Stimulated activated naive CD8-positive, alpha-beta T cell treated with anti-CD3 and anti-CD28 coated beads, Interleukin-15, Interleukin-2, amounts not matched to agents 100 ng/mL and 50 ng/mL, for 24 hours (primary cell): Measurements from ENCODE around the gene MACIR.

Experiments
- H3K27ac Mint-ChIP-seq: one replicate; pipeline ENCODE4 v1.8.0; 2021; ENCODE audit warnings: mild to moderate bottlenecking, mixed read lengths
- H3K27me3 Mint-ChIP-seq: one replicate; pipeline ENCODE4 v1.8.0; 2021; ENCODE audit warnings: mixed read lengths
- H3K36me3 Mint-ChIP-seq: one replicate; pipeline ENCODE4 v1.8.0; 2021; ENCODE audit warnings: low read depth, mixed read lengths
- H3K4me1 Mint-ChIP-seq: one replicate; pipeline ENCODE4 v1.8.0; 2021; ENCODE audit warnings: low read depth, mixed read lengths
- H3K4me3 Mint-ChIP-seq: one replicate; pipeline ENCODE4 v1.8.0; 2021; ENCODE audit warnings: mild to moderate bottlenecking, mixed read lengths
- H3K9me3 Mint-ChIP-seq: one replicate; pipeline ENCODE4 v1.8.0; 2021; ENCODE audit warnings: mixed read lengths

MACIR gene

DNA sequence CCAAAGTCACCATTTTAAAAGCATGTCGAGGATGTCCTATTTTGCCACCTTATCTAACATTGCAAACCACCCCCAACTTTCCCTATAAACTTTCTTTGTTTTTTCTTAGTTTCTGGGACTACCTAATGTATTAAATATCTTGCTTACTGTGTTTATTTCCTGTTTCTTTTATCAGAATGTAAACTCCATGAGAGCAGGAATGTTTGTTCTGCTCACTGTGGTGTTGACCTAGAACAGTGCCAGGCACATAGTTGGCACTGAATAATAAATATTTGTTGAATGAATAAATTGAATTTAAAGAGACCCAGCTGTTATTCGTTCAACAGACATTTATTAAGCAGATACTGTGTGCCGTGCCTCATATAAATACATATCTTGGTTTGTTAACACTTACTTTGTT, 35.2 kb downstream of the MACIR start:
- H3K36me3 Mint-ChIP-seq: no peaks in the 10 kb centered on the region
- H3K27ac Mint-ChIP-seq: no peak overlapping the region
- no peaks in the 10 kb centered on the region for H3K9me3 Mint-ChIP-seq
- no peaks in the 10 kb centered on the region for H3K4me1 Mint-ChIP-seq
- no peak overlapping the region for H3K4me3 Mint-ChIP-seq
- H3K27me3 Mint-ChIP-seq: no peaks in the 10 kb centered on the region

DNA sequence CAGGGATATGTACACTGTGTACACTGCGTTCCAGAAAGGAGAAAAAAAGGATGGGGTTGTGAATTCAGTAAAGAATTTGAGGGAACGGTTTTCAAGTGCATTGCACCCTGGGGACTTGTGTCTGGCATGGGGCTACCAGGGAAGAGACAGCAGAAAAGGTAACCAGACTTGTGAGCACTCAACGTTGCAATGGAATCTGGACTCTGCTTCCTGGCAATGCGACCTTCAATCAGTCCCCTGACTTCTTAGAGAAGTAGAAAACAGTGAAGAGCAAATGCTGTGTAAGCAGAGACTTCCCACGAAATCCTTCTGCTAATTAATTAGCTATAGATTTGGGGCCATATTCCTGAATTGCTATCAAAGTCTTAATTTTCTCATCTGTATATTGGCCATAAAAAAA, 36.3 kb downstream of the MACIR start:
- Mint-ChIP-seq H3K36me3 (no peaks in the 10 kb centered on the region), H3K9me3 (no peaks in the 10 kb centered on the region)

DNA sequence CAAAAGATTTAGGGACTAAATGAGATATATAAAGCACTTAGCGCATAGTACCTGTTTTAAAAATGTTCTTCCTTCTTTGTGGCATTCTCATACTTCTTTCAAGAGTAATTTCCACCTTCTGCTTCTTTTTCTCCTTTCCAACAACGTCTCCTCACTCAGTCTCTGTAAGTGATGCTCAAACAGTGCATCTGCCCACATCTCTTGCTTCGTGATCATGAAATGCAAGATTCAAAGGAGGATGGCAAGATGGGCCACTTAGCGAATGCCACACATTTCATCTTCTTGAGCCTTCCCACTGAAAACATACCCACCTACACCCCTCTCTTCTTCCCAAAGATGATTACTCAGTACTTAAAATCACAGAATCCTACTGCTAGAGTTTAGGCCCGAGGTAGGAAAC, 36.9 kb downstream of the MACIR start:
- H3K4me3 Mint-ChIP-seq: no peak overlapping the region
- H3K27ac Mint-ChIP-seq: no peak overlapping the region
- H3K27me3 Mint-ChIP-seq: peaks cover 7% of the 10 kb centered on the region
- H3K9me3 Mint-ChIP-seq: no peaks in the 10 kb centered on the region
- H3K4me1 Mint-ChIP-seq: no peaks in the 10 kb centered on the region
- no peaks in the 10 kb centered on the region for H3K36me3 Mint-ChIP-seq

More for the DNA sequence above, 36.3 kb downstream of the MACIR start:
- Mint-ChIP-seq H3K27me3 (peaks cover 3% of the 10 kb centered on the region), H3K27ac (no peak overlapping the region), H3K4me1 (no peaks in the 10 kb centered on the region), H3K4me3 (no peak overlapping the region)

GRCh38 chr5:103295871-103296270, 37.3 kb downstream of the MACIR start:
- Mint-ChIP-seq H3K36me3 (no peaks in the 10 kb centered on the region), H3K27ac (no peak overlapping the region), H3K27me3 (peaks cover 7% of the 10 kb centered on the region), H3K4me3 (no peak overlapping the region), H3K4me1 (no peaks in the 10 kb centered on the region), H3K9me3 (no peaks in the 10 kb centered on the region)

DNA sequence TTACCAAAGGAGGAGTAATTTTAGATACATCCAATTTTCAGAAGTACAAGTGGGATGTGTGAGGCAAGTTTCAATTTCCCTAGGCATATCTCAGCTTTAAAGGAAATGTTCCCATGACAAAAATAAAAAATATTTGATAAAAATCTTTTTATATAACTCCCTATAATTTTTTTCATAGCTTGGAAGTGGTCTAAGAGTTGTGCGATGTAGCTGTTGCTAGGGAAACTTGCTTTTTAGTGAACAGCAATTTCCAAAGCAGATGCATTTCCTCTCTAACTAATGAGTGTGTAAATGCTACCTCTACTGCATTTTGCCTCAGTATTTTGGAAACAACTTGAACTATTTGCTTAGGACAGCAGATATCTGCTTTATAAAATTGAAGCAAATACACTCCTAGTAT, 39.6 kb downstream of the MACIR start:
- Mint-ChIP-seq H3K9me3 (no peaks in the 10 kb centered on the region), H3K27me3 (peaks cover 7% of the 10 kb centered on the region), H3K4me1 (no peaks in the 10 kb centered on the region)

DNA sequence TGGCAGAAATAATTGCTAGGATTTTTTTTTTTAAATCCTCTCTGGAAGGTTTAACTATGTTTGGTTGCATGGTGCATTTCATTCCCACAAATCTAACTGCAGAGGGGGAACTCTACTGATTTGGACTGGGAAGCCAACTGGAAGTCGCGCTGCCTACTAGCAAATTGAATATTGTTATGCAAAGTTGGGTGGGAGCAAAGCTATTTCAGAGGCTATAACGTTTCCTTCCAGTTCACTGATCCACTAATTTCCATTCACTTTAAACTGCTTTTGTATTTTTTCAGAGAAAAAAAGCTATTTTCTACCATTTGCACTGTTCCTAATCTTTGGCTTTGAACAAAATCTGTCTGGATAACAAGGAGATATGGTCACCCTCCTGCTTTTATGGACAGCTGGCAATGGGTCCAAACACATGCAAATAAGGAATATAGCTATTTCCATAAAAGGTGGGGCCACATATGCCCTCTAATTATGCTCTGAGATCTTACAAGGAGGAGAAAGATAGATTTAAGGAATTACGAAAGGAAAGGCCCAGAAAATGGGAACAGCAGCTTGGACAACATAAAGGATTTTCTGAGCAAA, 40.1 kb downstream of the MACIR start:
- Mint-ChIP-seq H3K4me1 (no peaks in the 10 kb centered on the region), H3K4me3 (no peak overlapping the region), H3K9me3 (no peaks in the 10 kb centered on the region), H3K36me3 (no peaks in the 10 kb centered on the region), H3K27me3 (peaks cover 7% of the 10 kb centered on the region), H3K27ac (no peak overlapping the region)

More for the DNA sequence above, 39.6 kb downstream of the MACIR start:
- Mint-ChIP-seq H3K36me3 (no peaks in the 10 kb centered on the region), H3K27ac (no peak overlapping the region), H3K4me3 (no peak overlapping the region)

GRCh38 chr5:103305809-103306208, 47.2 kb downstream of the MACIR start:
- Mint-ChIP-seq H3K36me3 (no peaks in the 10 kb centered on the region), H3K27ac (no peak overlapping the region), H3K9me3 (no peaks in the 10 kb centered on the region), H3K4me3 (no peak overlapping the region), H3K27me3 (no peaks in the 10 kb centered on the region), H3K4me1 (no peaks in the 10 kb centered on the region)

DNA sequence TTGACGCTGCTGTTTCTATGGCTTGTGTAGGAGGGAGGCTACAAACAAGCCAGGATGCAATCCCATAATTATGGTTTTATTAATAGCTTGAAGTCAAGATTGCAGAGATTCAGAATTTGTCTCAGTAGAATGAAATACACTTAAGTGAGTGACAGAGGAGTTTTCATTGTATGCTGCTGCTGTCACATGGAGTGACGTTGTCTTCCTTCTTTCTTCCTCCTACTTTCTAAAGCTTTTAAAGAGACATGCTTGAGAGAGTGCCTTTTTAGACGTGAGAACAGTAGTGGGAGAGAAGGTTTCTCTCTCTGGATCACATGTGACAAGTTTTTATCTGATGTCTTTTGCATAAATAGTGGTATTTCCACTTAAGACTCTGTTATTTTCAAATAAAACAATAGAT, 48.9 kb downstream of the MACIR start:
- no peaks in the 10 kb centered on the region for H3K36me3 Mint-ChIP-seq
- H3K27ac Mint-ChIP-seq: no peak overlapping the region
- H3K4me1 Mint-ChIP-seq: no peaks in the 10 kb centered on the region
- H3K9me3 Mint-ChIP-seq: no peaks in the 10 kb centered on the region
- H3K27me3 Mint-ChIP-seq: peaks cover 9% of the 10 kb centered on the region
- no peak overlapping the region for H3K4me3 Mint-ChIP-seq

DNA sequence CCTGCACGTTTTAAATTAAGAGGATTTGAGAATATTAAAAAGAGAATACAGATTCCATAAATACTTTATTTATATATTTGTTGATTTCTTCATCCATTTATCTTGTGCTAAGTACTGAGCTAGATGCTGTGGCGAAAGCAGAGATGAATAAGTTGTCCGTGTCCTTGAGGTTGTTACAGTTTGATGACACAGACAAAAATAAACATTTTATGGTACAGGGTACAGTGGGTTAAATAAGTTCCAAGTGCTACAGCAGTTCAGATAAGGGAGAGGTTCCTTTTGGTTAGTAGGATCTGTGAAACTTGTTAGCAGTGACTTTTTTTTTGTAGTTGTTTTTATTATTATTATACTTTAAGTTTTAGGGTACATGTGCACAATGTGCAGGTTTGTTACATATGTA, 50.2 kb downstream of the MACIR start:
- Mint-ChIP-seq H3K4me3 (no peak overlapping the region), H3K9me3 (no peaks in the 10 kb centered on the region), H3K27me3 (peaks cover 14% of the 10 kb centered on the region), H3K4me1 (no peaks in the 10 kb centered on the region), H3K27ac (no peak overlapping the region), H3K36me3 (no peaks in the 10 kb centered on the region)

GRCh38 chr5:103313056-103313455, 54.5 kb downstream of the MACIR start:
- H3K9me3 Mint-ChIP-seq: no peaks in the 10 kb centered on the region
- H3K4me1 Mint-ChIP-seq: no peaks in the 10 kb centered on the region
- no peaks in the 10 kb centered on the region for H3K36me3 Mint-ChIP-seq
- no peak overlapping the region for H3K4me3 Mint-ChIP-seq
- H3K27me3 Mint-ChIP-seq: peaks cover 28% of the 10 kb centered on the region
- H3K27ac Mint-ChIP-seq: no peak overlapping the region

DNA sequence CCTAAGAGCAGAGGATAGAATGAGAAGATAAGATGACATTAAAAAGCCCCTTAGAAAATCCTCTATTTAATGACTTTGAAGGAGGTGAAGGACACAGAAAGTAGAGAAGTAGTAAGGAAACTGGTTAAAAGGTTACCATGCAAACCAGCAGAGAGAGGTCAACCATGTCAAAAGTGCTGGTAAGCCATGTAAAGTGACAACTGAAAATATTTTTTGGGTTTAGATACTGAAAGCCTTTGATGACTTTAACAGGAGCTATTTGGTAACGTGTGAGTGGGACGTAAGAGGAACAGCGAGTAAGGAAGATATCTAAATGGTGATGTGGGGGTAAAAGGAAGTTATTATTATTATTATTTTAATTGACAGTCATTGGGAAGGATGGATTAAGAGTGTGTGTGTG, 56.9 kb downstream of the MACIR start:
- peaks cover 28% of the 10 kb centered on the region for H3K27me3 Mint-ChIP-seq
- no peak overlapping the region for H3K27ac Mint-ChIP-seq
- H3K36me3 Mint-ChIP-seq: no peaks in the 10 kb centered on the region
- H3K4me3 Mint-ChIP-seq: no peak overlapping the region
- H3K4me1 Mint-ChIP-seq: no peaks in the 10 kb centered on the region
- H3K9me3 Mint-ChIP-seq: no peaks in the 10 kb centered on the region

DNA sequence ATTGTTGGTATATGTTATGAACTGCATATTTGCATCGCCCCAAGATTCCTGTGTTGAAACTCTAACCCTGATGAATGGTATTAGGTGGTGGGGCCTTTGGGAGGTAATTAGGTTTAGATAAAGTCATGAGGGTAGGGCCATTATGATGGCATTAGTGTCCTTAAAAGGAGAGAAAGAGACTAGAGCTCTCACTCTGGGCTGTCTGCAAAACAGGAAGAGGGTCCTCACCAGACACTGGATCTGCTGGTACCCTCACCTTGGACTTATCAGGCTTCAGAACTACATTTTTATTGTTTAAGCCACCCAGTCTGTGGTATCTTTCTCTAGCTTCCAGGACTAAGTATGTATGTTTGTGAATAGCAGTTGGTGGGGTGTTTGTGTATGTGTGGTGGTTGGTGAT, 68.9 kb downstream of the MACIR start:
- H3K36me3 Mint-ChIP-seq: no peaks in the 10 kb centered on the region
- no peak overlapping the region for H3K27ac Mint-ChIP-seq
- H3K4me1 Mint-ChIP-seq: no peaks in the 10 kb centered on the region
- H3K4me3 Mint-ChIP-seq: no peak overlapping the region
- no peaks in the 10 kb centered on the region for H3K9me3 Mint-ChIP-seq
- peaks cover 36% of the 10 kb centered on the region for H3K27me3 Mint-ChIP-seq

GRCh38 chr5:103327893-103328292, 69.3 kb downstream of the MACIR start:
- Mint-ChIP-seq H3K27ac (no peak overlapping the region), H3K9me3 (no peaks in the 10 kb centered on the region), H3K4me1 (no peaks in the 10 kb centered on the region), H3K4me3 (no peak overlapping the region), H3K27me3 (peaks cover 36% of the 10 kb centered on the region), H3K36me3 (no peaks in the 10 kb centered on the region)
